MG63 (cell line): Measurements from ENCODE around the gene ALDH1L2. TPM values are rescaled to one million over a fixed set of nuclear protein-coding genes. Genes with fewer than 3 reads are reported as not detected.

Source experiments
- DNase-seq: peaks from one replicate; pipeline ENCODE4 v3.0.0-alpha.2; 2020
- H3K27me3 ChIP-seq: fragments of 250-450 bp; sonication (Bioruptor Pico); 2 replicates; pipeline ENCODE4 v1.5.1; 2020; ENCODE audit warnings: mild to moderate bottlenecking, moderate library complexity
- H3K36me3 ChIP-seq: fragments of 250-450 bp; sonication (Bioruptor Pico); 2 replicates; pipeline ENCODE4 v1.5.1; 2020; ENCODE audit warnings: mild to moderate bottlenecking, moderate library complexity
- H3K4me3 ChIP-seq: fragments of 250-450 bp; sonication (Bioruptor Pico); 2 replicates; pipeline ENCODE4 v1.5.1; 2020; ENCODE audit warnings: mild to moderate bottlenecking, moderate library complexity
- H3K9me3 ChIP-seq: fragments of 250-450 bp; sonication (Bioruptor Pico); 2 replicates; pipeline ENCODE4 v1.5.1; 2020; ENCODE audit warnings: mild to moderate bottlenecking, moderate library complexity
- total RNA-seq: library from RNA; depleted of rRNA; stranded (reverse); fragments of >200 nt; shearing (Covaris generic); gene quantifications from 2 replicates; pipeline ENCODE4 v1.2.3, GENCODE V29; 2014; ENCODE audit warnings: low replicate concordance

Gene ALDH1L2
- total RNA-seq, 1 experiment from 2014 or later: 10.5 TPM

- Histone ChIP-seq H3K27me3 (no peaks in the 10 kb centered on the region; the same call in 1 of the 2 replicates), H3K4me3 (no peak overlapping the region), H3K36me3 (peaks cover 60% of the 10 kb centered on the region), H3K9me3 (no peaks in the 10 kb centered on the region)
- no peak for DNase-seq
Measured at GRCh38 chr12:105064564-105065178, 19.6 kb downstream of the ALDH1L2 start.

GRCh38 chr12:105060715-105061378 lies 23.4 kb downstream of the ALDH1L2 start:
- no peak overlapping the region for H3K4me3 ChIP-seq
- no peak for DNase-seq
- peaks cover 76% of the 10 kb centered on the region for H3K36me3 ChIP-seq

GRCh38 chr12:105057174-105057573 lies 27.1 kb downstream of the ALDH1L2 start:
- no peak for DNase-seq
- Histone ChIP-seq H3K36me3 (peaks cover 83% of the 10 kb centered on the region), H3K4me3 (no peak overlapping the region), H3K9me3 (peaks cover 11% of the 10 kb centered on the region; the same call in 1 of the 2 replicates), H3K27me3 (no peaks in the 10 kb centered on the region)

More at GRCh38 chr12:105060715-105061378, 23.4 kb downstream of the ALDH1L2 start:
- Histone ChIP-seq H3K9me3 (peaks cover 9% of the 10 kb centered on the region; the same call in 1 of the 2 replicates), H3K27me3 (no peaks in the 10 kb centered on the region; the same call in 1 of the 2 replicates)

DNA sequence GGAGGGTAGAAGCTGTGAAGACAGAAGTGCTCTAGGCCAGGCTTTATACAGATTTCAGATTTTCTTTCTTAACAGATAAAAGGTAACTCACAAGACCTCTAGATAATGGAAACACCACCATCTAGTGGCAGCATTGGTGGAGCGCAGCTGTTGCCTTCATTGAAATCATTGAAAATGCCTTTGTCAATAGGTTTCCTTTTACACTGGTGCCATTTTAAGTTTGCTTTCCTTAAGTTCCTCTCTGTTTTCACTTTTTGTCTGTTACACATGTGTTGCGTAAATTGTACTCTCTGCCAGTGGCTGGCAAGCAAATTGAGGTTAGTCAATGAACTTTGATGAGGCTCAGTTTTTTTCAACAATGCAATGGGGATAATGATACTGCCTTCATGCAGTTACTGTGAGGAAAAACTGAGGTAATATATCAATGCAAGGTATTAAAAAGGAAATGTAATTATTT lies 31.1 kb downstream of the ALDH1L2 start:
- no peak overlapping the region for H3K4me3 ChIP-seq
- peak; percentile 39 for DNase-seq
- H3K36me3 ChIP-seq: peaks cover 85% of the 10 kb centered on the region
- no peaks in the 10 kb centered on the region for H3K27me3 ChIP-seq
- peaks cover 11% of the 10 kb centered on the region; the same call in 1 of the 2 replicates for H3K9me3 ChIP-seq

DNA sequence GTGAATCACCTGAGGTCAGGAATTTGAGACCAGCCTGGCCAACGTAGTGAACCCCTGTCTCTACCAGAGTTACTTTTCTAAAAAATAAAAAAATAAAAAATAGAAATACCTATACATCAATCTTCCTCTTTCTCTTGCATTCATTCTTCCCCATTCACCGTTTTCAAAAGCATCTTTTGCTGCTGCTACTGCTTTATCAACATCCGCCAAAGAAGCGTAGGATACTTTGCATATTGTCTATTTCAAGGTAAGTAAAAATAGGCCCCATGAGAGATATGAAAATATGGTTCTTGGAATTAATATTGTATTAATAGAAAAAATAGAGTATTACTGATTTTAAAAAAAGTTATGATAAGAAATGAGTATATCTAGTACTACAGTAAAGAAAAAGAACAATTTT lies 32.3 kb downstream of the ALDH1L2 start:
- peaks cover 85% of the 10 kb centered on the region for H3K36me3 ChIP-seq
- H3K27me3 ChIP-seq: no peaks in the 10 kb centered on the region
- no peak for DNase-seq
- H3K4me3 ChIP-seq: no peak overlapping the region
- peaks cover 8% of the 10 kb centered on the region; the same call in 1 of the 2 replicates for H3K9me3 ChIP-seq

DNA sequence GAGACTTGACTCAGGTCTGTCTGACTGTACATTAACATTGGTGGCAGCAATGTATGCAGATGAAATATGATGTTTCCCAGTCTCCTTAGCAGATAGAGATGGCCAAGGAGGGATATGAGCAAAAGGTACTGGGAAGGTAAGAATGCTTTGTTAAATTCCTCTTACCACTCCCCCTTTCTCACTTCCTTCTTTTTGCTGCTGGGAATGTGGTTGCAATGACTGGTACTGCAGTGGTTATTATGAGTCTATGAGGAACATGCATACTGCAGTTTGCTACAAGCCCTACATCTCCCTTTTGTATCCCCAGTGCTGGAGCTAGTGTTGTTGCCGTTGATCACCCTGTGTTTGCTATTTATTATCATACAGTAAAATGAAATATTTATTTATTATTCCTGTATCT lies 35.9 kb downstream of the ALDH1L2 start:
- H3K36me3 ChIP-seq: peaks cover 57% of the 10 kb centered on the region
- DNase-seq: no peak
- H3K27me3 ChIP-seq: no peaks in the 10 kb centered on the region
- no peak overlapping the region for H3K4me3 ChIP-seq
- H3K9me3 ChIP-seq: 0 out of 2 replicates have a peak, but pooled peaks cover 2% of the 10 kb centered on the region

- no peaks in the 10 kb centered on the region for H3K27me3 ChIP-seq
- 0 out of 2 replicates have a peak, but pooled peaks cover 2% of the 10 kb centered on the region for H3K9me3 ChIP-seq
- peaks cover 54% of the 10 kb centered on the region for H3K36me3 ChIP-seq
- H3K4me3 ChIP-seq: no peak overlapping the region
- no peak for DNase-seq
Measured at GRCh38 chr12:105047308-105047707, 37.0 kb downstream of the ALDH1L2 start.

GRCh38 chr12:105041186-105041585 lies 43.1 kb downstream of the ALDH1L2 start:
- no peak overlapping the region for H3K4me3 ChIP-seq
- DNase-seq: no peak
- peaks cover 46% of the 10 kb centered on the region for H3K36me3 ChIP-seq
- no peaks in the 10 kb centered on the region for H3K27me3 ChIP-seq
- no peaks in the 10 kb centered on the region for H3K9me3 ChIP-seq

GRCh38 chr12:105040476-105040875 lies 43.8 kb downstream of the ALDH1L2 start:
- Histone ChIP-seq H3K9me3 (no peaks in the 10 kb centered on the region), H3K36me3 (peaks cover 47% of the 10 kb centered on the region), H3K27me3 (no peaks in the 10 kb centered on the region), H3K4me3 (no peak overlapping the region)
- DNase-seq: no peak

- Histone ChIP-seq H3K4me3 (no peak overlapping the region), H3K27me3 (no peaks in the 10 kb centered on the region), H3K36me3 (peaks cover 54% of the 10 kb centered on the region), H3K9me3 (no peaks in the 10 kb centered on the region)
- no peak for DNase-seq
Measured at GRCh38 chr12:105036937-105037649, 47.2 kb downstream of the ALDH1L2 start.

DNA sequence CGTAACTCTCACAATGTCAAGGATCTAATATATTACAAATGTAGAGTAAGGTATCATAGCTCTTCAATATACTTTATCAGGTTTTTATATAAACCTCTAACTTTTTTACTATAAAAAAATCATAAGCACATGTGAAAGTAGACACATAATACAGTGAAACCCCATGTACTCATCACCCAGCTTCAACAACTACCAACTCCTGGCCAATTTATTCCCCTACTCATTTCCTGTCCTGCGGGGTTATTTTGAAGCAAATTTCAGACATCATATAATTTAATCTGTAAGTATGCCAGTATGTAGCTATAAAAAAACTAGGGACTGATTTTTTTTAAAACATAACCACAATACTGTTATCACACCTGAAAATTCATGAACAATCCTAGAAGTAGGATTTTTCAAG lies 50.4 kb downstream of the ALDH1L2 start:
- H3K36me3 ChIP-seq: peaks cover 57% of the 10 kb centered on the region
- no peak overlapping the region for H3K4me3 ChIP-seq
- no peaks in the 10 kb centered on the region for H3K27me3 ChIP-seq
- H3K9me3 ChIP-seq: no peaks in the 10 kb centered on the region
- no peak for DNase-seq

- H3K27me3 ChIP-seq: no peaks in the 10 kb centered on the region
- H3K36me3 ChIP-seq: peaks cover 55% of the 10 kb centered on the region
- H3K4me3 ChIP-seq: no peak overlapping the region
- DNase-seq: no peak
- H3K9me3 ChIP-seq: no peaks in the 10 kb centered on the region
Measured at GRCh38 chr12:105032703-105033357, 51.4 kb downstream of the ALDH1L2 start.

GRCh38 chr12:105030820-105031807 lies 53.1 kb downstream of the ALDH1L2 start:
- H3K9me3 ChIP-seq: no peaks in the 10 kb centered on the region
- H3K36me3 ChIP-seq: peaks cover 54% of the 10 kb centered on the region
- DNase-seq: no peak
- H3K4me3 ChIP-seq: no peak overlapping the region
- H3K27me3 ChIP-seq: no peaks in the 10 kb centered on the region

- Histone ChIP-seq H3K36me3 (peaks cover 66% of the 10 kb centered on the region), H3K27me3 (no peaks in the 10 kb centered on the region), H3K4me3 (no peak overlapping the region), H3K9me3 (no peaks in the 10 kb centered on the region)
- no peak for DNase-seq
Measured at GRCh38 chr12:105026411-105026810, 57.8 kb downstream of the ALDH1L2 start.

GRCh38 chr12:105025890-105026289 lies 58.4 kb downstream of the ALDH1L2 start:
- Histone ChIP-seq H3K36me3 (peaks cover 61% of the 10 kb centered on the region), H3K9me3 (no peaks in the 10 kb centered on the region), H3K27me3 (no peaks in the 10 kb centered on the region), H3K4me3 (no peak overlapping the region)
- peak; percentile 77 for DNase-seq

DNA sequence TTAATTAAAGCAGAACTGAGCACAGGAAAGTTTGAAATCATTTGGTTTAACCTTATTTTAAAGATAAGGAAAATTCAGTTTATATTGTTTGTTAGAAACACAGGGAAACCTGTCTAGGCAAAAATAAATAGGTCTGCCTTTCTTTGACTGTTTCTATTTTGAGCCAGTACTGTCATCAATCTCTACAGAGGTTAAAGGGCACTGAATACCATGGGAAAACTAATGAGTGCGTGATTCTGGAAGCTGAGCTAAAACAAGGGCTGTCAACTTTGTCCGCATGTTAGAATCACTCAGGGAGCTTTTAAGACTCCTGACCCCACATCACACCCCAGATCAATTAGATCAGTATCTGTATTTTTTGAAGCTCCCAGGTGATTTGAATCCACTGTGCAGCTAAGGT lies 59.3 kb downstream of the ALDH1L2 start:
- no peaks in the 10 kb centered on the region for H3K9me3 ChIP-seq
- H3K27me3 ChIP-seq: no peaks in the 10 kb centered on the region
- H3K4me3 ChIP-seq: no peak overlapping the region
- H3K36me3 ChIP-seq: peaks cover 60% of the 10 kb centered on the region
- DNase-seq: no peak
